HepG2 (cell line): ENCODE results near the gene PLB1. TPM values are rescaled to one million over a fixed set of nuclear protein-coding genes. Genes with fewer than 3 reads are reported as not detected.

Experiments used
- AHR ChIP-seq: IDR thresholded peaks from 2 replicates; pipeline ENCODE4 v1.6.1; 2018; ENCODE audit warnings: missing genetic modification reagents, missing compliant biosample characterization
- HDAC2 ChIP-seq: sonication (generic); formaldehyde crosslinking; IDR thresholded peaks from 2 replicates; pipeline ENCODE4 v1.4.0; 2020; ENCODE audit warnings: missing genetic modification reagents
- KAT7 ChIP-seq: IDR thresholded peaks from 2 replicates; pipeline ENCODE4 v1.6.1; 2018; ENCODE audit warnings: borderline replicate concordance, missing compliant biosample characterization
- NCOR1 ChIP-seq: fragments of 200-600 bp; sonication (generic); IDR thresholded peaks from 2 replicates; pipeline ENCODE4 v1.7.0; 2017; ENCODE audit warnings: antibody characterized with exemption, low read length, borderline replicate concordance
- RAD51 ChIP-seq: fragments of 450-650 bp; IDR thresholded peaks from 2 replicates; pipeline ENCODE4 v1.6.1; 2016; ENCODE audit warnings: borderline replicate concordance
- ZNF263 ChIP-seq: sonication (generic); formaldehyde crosslinking; IDR thresholded peaks from 2 replicates; pipeline ENCODE4 v1.4.0; 2020; ENCODE audit warnings: missing genetic modification reagents
- ZNF3 ChIP-seq: IDR thresholded peaks from 2 replicates; pipeline ENCODE4 v1.7.0; 2017; ENCODE audit warnings: inconsistent platforms
- ZNF619 ChIP-seq: sonication (generic); formaldehyde crosslinking; IDR thresholded peaks from 2 replicates; pipeline ENCODE4 v1.4.0; 2020; ENCODE audit warnings: mild to moderate bottlenecking, missing genetic modification reagents
- ZNF644 ChIP-seq: IDR thresholded peaks from 2 replicates; pipeline ENCODE4 v1.6.1; 2016; ENCODE audit warnings: low read depth
- ZNF816 ChIP-seq: sonication (generic); formaldehyde crosslinking; IDR thresholded peaks from 2 replicates; pipeline ENCODE4 v1.8.0; 2022; ENCODE audit warnings: missing genetic modification reagents, mild to moderate bottlenecking, borderline replicate concordance
- ZNF839 ChIP-seq: sonication (generic); formaldehyde crosslinking; IDR thresholded peaks from 2 replicates; pipeline ENCODE4 v1.4.0; 2020; ENCODE audit warnings: missing genetic modification reagents, mild to moderate bottlenecking, borderline replicate concordance
- polyA plus RNA-seq, 8 experiments: library from polyadenylated mRNA; depleted of rRNA in 3 of 8; stranded (reverse) in 7 of 8; unstranded in 1 of 8; fragments of >200 nt; fragmentation: Illumina TruSeq in 4 of 8; extraction: Trizol in 4 of 8; gene quantifications; 2 replicates each; pipeline versions ENCODE4 v1.2.1 to v1.2.3, GENCODE V29; 2011 to 2016; ENCODE audit warnings: low read depth in 4 of 8, missing spikeins in 1 of 8, mixed read lengths in 1 of 8; ENCODE audit not compliant: insufficient read depth in 1 of 8
- total RNA-seq, 5 experiments: library from RNA; depleted of rRNA; stranded (reverse); fragments of >200 nt; fragmentation: Illumina TruSeq; extraction: Trizol; gene quantifications; 2 replicates each; pipeline ENCODE4 v1.2.3, GENCODE V29; 2016; ENCODE audit warnings: low read depth in 1 of 5
- TF ChIP-seq, protein P1 (sequence below): sonication (generic); formaldehyde crosslinking; IDR thresholded peaks from 2 replicates; pipeline ENCODE4 v1.5.0; 2020; ENCODE audit warnings: mild to moderate bottlenecking, missing genetic modification reagents, borderline replicate concordance
- TF ChIP-seq, protein P2 (sequence below): sonication (generic); formaldehyde crosslinking; IDR thresholded peaks from 2 replicates; pipeline ENCODE4 v1.4.0; 2020; ENCODE audit warnings: missing genetic modification reagents
- TF ChIP-seq, protein P3 (sequence below): sonication (generic); formaldehyde crosslinking; IDR thresholded peaks from 2 replicates; pipeline ENCODE4 v1.5.0; 2020; ENCODE audit warnings: missing genetic modification reagents
- TF ChIP-seq, protein P4 (sequence below): sonication (generic); formaldehyde crosslinking; IDR thresholded peaks from 2 replicates; pipeline ENCODE4 v1.5.1; 2020; ENCODE audit warnings: missing genetic modification reagents, mild to moderate bottlenecking, borderline replicate concordance
- TF ChIP-seq, protein P5 (sequence below): sonication (generic); formaldehyde crosslinking; IDR thresholded peaks from 2 replicates; pipeline ENCODE4 v1.4.0; 2020; ENCODE audit warnings: missing genetic modification reagents

Gene PLB1
- total and polyA plus RNA-seq, 2 of the 13 experiments (the other 11 are each of a cell fraction or from before 2014, with no cell fraction given): 0.20 to 1.8 TPM

DNA sequence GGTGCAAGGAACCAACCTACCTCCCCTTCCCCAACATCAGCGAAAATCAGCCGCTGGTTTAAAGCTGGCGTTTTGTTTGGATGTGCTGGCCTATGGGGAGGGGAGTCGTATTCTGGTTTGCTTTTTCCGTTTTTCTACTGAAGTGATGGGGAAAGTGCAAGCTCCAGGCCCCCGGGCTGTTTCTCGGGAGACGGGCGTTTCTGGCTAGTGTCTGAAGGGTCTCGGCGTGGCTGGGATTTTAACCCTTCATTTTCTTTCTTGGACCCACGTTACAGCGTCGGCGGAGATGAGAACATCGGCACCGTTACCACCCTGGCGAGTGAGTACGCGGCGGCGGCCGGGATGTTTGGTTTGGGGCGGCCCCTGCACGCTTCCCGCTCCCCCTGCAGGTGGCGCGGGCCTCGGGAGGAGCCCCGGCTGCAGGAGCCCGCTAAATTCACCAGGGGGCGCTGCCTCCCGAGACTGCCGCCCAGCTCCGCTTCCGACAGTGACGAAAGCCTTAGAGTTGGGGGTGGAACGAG, 70.7 kb downstream of the PLB1 start (continued):
- TF ChIP-seq, protein P1, sequence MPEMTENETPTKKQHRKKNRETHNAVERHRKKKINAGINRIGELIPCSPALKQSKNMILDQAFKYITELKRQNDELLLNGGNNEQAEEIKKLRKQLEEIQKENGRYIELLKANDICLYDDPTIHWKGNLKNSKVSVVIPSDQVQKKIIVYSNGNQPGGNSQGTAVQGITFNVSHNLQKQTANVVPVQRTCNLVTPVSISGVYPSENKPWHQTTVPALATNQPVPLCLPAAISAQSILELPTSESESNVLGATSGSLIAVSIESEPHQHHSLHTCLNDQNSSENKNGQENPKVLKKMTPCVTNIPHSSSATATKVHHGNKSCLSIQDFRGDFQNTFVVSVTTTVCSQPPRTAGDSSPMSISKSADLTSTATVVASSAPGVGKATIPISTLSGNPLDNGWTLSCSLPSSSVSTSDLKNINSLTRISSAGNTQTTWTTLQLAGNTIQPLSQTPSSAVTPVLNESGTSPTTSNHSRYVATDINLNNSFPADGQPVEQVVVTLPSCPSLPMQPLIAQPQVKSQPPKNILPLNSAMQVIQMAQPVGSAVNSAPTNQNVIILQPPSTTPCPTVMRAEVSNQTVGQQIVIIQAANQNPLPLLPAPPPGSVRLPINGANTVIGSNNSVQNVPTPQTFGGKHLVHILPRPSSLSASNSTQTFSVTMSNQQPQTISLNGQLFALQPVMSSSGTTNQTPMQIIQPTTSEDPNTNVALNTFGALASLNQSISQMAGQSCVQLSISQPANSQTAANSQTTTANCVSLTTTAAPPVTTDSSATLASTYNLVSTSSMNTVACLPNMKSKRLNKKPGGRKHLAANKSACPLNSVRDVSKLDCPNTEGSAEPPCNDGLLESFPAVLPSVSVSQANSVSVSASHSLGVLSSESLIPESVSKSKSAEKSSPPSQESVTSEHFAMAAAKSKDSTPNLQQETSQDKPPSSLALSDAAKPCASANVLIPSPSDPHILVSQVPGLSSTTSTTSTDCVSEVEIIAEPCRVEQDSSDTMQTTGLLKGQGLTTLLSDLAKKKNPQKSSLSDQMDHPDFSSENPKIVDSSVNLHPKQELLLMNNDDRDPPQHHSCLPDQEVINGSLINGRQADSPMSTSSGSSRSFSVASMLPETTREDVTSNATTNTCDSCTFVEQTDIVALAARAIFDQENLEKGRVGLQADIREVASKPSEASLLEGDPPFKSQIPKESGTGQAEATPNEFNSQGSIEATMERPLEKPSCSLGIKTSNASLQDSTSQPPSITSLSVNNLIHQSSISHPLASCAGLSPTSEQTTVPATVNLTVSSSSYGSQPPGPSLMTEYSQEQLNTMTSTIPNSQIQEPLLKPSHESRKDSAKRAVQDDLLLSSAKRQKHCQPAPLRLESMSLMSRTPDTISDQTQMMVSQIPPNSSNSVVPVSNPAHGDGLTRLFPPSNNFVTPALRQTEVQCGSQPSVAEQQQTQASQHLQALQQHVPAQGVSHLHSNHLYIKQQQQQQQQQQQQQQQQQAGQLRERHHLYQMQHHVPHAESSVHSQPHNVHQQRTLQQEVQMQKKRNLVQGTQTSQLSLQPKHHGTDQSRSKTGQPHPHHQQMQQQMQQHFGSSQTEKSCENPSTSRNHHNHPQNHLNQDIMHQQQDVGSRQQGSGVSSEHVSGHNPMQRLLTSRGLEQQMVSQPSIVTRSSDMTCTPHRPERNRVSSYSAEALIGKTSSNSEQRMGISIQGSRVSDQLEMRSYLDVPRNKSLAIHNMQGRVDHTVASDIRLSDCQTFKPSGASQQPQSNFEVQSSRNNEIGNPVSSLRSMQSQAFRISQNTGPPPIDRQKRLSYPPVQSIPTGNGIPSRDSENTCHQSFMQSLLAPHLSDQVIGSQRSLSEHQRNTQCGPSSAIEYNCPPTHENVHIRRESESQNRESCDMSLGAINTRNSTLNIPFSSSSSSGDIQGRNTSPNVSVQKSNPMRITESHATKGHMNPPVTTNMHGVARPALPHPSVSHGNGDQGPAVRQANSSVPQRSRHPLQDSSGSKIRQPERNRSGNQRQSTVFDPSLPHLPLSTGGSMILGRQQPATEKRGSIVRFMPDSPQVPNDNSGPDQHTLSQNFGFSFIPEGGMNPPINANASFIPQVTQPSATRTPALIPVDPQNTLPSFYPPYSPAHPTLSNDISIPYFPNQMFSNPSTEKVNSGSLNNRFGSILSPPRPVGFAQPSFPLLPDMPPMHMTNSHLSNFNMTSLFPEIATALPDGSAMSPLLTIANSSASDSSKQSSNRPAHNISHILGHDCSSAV (CRISPR knock-in tag): no peak
- no peak for TF ChIP-seq RAD51
- no peak for TF ChIP-seq AHR (CRISPR knock-in tag)
- TF ChIP-seq ZNF263: no peak
- TF ChIP-seq KAT7 (CRISPR knock-in tag): 0 out of 2 replicates have a peak, but pooled peaks have one; percentile 59
- TF ChIP-seq ZNF816 (CRISPR knock-in tag): no peak
- TF ChIP-seq, protein P2, sequence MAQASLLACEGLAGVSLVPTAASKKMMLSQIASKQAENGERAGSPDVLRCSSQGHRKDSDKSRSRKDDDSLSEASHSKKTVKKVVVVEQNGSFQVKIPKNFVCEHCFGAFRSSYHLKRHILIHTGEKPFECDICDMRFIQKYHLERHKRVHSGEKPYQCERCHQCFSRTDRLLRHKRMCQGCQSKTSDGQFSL (CRISPR knock-in tag): no peak
- 0 out of 2 replicates have a peak, but pooled peaks have one; percentile 12 for TF ChIP-seq ZNF644 (CRISPR knock-in tag)
- TF ChIP-seq, protein P3, sequence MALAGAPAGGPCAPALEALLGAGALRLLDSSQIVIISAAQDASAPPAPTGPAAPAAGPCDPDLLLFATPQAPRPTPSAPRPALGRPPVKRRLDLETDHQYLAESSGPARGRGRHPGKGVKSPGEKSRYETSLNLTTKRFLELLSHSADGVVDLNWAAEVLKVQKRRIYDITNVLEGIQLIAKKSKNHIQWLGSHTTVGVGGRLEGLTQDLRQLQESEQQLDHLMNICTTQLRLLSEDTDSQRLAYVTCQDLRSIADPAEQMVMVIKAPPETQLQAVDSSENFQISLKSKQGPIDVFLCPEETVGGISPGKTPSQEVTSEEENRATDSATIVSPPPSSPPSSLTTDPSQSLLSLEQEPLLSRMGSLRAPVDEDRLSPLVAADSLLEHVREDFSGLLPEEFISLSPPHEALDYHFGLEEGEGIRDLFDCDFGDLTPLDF: no peak
- TF ChIP-seq HDAC2 (CRISPR knock-in tag): peak; percentile 22; the same call in 1 of the 2 replicates
- TF ChIP-seq NCOR1: no peak
- TF ChIP-seq ZNF3 (CRISPR knock-in tag): no peak
- TF ChIP-seq, protein P4, sequence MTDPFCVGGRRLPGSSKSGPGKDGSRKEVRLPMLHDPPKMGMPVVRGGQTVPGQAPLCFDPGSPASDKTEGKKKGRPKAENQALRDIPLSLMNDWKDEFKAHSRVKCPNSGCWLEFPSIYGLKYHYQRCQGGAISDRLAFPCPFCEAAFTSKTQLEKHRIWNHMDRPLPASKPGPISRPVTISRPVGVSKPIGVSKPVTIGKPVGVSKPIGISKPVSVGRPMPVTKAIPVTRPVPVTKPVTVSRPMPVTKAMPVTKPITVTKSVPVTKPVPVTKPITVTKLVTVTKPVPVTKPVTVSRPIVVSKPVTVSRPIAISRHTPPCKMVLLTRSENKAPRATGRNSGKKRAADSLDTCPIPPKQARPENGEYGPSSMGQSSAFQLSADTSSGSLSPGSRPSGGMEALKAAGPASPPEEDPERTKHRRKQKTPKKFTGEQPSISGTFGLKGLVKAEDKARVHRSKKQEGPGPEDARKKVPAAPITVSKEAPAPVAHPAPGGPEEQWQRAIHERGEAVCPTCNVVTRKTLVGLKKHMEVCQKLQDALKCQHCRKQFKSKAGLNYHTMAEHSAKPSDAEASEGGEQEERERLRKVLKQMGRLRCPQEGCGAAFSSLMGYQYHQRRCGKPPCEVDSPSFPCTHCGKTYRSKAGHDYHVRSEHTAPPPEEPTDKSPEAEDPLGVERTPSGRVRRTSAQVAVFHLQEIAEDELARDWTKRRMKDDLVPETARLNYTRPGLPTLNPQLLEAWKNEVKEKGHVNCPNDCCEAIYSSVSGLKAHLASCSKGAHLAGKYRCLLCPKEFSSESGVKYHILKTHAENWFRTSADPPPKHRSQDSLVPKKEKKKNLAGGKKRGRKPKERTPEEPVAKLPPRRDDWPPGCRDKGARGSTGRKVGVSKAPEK (CRISPR knock-in tag): no peak
- no peak; the same call in 1 of the 2 replicates for TF ChIP-seq ZNF619 (CRISPR knock-in tag)
- TF ChIP-seq, protein P5, sequence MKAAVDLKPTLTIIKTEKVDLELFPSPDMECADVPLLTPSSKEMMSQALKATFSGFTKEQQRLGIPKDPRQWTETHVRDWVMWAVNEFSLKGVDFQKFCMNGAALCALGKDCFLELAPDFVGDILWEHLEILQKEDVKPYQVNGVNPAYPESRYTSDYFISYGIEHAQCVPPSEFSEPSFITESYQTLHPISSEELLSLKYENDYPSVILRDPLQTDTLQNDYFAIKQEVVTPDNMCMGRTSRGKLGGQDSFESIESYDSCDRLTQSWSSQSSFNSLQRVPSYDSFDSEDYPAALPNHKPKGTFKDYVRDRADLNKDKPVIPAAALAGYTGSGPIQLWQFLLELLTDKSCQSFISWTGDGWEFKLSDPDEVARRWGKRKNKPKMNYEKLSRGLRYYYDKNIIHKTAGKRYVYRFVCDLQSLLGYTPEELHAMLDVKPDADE (CRISPR knock-in tag): no peak
- no peak for TF ChIP-seq ZNF839 (CRISPR knock-in tag)
